Glomerular endothelial cell (primary cell): ENCODE data around the gene MMD. TPM values are rescaled to one million over a fixed set of nuclear protein-coding genes. Genes with fewer than 3 reads are reported as not detected.
"Not testable (repeated sequence)": the region's sequence is repeated elsewhere in the genome, so short reads cannot be mapped to it uniquely, and the experiment has no call there.

Source experiments
- DNase-seq: peaks from one replicate; pipeline ENCODE4 v3.0.0-alpha.2; 2011; ENCODE audit warnings: low read depth, low spot score; ENCODE audit errors: extremely low read depth
- total RNA-seq: library from RNA; depleted of rRNA; stranded (reverse); fragments of >200 nt; gene quantifications from 2 replicates; pipeline ENCODE4 v1.2.3, GENCODE V29; 2015

Gene MMD
- total RNA-seq, 1 donor from 2014 or later: 13.1 TPM

DNA sequence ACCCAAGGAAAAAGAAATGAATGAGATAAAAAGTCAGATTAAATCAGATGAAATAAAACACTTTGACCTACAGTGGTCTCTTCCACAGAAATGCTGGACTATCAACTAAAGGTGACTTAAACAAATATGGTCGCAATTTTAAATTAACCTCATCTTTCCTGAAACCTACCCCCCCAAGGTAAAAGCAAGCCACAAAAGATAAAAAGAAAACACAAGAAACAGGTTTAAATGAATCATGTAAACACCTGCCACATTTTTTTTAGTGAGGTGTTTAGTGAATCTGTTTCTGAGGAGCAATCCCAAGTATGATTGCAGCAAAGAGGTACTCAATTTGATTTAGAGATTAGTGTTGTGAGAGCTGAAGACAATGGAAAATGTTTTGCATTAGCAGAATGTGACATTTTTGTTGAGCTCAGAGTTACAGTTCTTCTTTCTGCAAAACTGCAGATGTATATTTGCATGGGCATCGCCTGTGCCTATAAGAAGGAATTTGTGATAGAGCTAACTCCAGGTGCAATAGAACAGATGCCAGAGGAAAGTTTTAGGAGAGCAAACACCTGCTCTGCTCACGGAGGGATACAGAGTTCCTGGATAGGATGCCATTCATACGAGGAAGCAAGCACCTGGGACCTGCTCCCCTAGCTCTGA, 3.4 kb upstream of the MMD start:
- no peak for DNase-seq

DNA sequence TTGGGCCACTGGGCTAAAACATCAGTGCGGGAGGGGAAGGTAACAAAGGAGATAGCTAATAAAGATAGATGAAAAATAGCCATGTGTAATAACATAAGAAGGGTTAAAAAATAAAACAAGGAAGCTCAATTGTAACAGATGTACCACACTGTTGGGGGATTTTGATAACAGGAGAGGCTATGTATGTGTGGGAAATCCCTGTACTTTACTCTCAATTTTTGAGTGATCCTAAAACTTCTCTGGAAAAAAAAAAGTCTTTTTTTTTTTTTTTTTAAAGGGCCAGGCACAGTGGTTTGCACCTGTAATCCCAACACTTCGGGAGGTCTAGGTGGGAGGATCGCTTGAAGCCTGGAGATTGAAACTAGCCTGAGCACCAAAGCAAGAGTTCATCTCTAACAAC, 1.9 kb upstream of the MMD start:
- DNase-seq: no peak

DNA sequence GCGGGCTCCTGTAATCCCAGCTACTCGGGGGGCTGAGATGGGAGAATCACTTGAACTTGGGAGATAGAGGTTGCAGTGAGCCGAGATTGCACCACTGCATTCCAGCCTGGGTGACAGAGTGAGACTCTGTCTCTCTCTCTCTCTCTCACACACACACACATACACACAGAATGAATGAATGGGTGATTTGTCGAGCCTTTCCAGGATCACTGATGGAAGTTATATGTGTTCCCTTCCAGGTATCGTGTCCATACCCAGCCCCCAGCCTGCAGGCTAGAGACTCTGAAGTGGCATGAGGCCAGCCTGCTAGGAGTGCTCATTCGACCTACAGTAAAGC, 1.2 kb upstream of the MMD start:
- not testable (repeated sequence) for DNase-seq

DNA sequence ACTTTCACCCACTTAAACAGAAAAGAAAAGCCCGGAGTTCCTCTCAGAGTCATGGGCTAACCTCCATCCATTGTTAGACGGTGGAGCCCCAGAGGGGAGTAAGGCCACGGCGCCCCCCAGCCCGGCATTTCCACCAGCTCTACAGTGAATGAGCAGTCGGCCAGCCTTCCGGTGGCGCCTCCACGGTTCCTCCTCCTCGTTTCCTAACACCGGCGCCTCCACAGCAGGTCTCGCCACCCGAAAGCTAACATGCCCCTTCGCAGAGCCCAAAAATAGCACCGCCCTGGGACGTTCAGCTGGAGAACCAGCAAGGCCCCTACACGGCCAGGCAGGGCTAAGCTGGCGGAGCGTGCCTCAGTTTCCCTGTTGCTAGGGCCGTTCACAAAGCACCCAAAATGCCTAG, 858 bp downstream of the MMD start:
- no peak for DNase-seq

DNA sequence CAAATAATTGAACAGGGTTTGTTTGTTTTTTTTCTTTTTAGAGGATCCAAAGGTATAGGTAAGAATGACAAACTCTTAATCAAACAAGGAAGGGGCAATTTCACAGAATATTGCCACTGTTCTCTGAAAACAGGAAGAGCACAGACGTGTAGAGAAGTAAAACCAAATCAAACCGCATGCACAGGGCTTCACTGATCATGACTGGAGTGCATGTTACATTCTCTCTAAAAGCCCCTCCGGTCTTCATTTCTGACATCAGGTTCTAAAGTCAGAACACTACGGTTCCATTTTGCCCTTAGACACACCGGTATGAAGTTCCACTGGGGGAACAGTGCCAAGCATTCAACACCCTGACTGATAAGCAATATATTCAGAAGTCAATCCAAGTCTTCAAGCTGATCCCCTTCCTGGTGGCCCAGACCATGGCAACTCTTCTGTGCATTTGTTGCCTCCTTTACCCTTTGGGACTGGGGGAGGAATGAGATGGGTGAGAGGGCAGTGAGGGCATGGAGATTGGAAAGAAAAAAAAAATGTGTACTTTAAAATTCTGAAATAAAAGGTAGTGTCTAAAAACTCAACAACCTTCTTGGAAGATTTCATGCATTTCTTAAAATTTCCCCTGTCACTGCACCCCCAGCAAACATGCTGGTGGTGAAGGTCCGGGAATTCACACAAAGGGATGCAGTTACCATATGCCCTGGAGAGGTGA, 1.4 kb downstream of the MMD start:
- DNase-seq: no peak

DNA sequence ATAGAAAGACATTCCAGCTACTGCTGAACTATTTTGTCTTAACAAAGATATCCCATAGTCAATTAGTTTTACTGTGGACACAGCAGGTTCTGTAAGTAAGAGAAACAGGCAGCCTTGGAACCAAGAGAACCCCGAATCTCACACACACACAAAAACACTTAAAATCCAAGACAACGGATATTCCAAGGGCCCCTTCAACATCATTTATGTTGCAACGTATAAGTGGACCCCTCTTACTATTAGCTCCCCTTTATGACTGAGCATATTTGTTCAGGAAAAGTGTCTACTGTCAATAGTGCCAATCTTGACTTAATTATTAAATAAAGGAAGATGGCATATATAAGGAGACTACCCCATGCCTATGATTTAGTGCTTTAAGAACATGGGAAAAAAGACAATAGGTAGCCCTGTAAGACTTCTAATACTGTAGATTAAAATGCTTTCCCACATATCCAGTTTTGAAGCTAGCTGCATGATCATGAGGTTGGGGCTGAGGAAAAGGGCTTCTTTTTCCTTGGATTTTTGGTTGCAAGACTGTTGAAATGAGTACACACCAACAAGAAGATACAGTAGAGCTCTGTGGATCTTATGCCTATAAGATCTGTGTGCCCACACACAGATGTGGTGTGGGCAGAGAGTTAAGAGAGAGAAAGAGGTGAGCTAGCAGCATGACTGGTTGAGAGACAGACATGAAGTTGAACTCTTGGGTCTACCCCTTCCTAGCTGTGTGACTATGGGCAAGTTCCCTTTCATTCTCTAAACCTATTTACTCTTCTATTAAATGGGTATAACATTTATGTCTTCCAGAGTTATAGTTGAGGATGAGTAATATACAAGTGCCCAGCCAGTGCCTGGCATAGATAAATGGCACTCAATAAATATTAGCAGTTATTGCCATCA, 3.0 kb downstream of the MMD start:
- DNase-seq: no peak

DNA sequence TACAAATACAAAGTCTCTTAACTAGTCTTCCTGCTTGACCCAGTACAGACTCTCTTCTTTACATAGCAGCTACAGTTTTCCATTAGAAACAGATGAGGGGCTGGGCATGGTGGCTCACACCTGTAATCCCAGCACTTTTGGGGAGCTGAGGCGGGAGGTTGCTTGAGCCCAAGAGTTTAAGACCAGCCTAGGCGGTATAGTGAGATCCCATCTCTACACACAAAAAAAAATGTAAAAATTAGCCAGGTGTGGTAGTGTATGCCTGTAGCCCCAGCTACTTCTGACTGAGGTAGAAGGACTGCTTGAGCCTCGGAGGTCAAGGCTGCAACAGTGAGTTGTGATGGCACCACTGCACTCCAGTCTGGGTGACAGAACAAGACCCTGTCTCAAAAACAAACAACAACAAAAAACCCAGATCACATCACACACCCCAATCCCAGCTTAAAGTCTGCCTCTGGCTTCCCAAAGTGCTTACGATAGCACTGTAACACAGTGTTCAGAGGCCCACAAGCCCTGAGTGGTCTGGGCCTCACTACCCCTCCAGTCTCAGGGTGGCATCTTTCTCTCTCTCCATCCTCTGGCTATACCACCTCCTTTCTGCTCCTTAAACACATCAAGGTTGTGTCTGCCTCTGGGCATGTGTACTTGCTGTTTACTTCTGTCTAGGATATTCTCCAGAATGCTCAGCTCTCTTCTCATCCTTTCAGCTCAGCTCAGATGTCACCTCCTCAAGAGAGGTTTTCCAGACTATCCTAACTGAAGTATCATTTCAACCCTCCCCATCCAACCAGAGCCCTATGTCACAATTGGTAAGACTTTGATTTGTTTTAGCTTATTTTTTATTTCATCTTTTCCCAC, 4.0 kb downstream of the MMD start:
- DNase-seq: no peak

DNA sequence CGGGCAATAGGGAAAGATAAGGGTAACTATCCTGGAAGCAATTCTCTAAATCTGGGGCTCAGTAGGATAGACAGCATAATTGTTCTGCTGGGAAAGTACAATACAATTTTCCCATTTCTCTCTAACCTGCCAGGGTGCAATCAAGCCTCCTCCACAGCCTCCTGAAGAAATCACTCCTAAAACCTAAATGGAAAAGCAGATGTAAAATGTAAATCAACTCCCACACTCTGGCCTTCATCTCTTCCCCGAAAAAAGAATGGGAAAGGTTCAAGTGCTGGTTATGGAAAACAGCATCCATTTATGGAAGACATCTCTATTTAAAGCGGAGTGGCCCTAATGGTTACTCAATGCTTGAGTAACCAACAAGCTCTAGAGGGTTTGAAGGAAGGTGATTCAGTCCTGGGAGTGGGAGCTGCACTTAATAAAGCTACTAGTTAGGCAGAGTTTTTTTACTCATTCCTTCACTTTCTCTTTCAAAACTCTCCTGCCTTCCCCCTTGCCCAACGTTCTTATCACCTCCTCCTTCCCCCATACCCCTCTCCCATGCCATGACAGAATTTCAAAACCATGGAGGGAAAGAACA, 5.1 kb downstream of the MMD start:
- no peak for DNase-seq

DNA sequence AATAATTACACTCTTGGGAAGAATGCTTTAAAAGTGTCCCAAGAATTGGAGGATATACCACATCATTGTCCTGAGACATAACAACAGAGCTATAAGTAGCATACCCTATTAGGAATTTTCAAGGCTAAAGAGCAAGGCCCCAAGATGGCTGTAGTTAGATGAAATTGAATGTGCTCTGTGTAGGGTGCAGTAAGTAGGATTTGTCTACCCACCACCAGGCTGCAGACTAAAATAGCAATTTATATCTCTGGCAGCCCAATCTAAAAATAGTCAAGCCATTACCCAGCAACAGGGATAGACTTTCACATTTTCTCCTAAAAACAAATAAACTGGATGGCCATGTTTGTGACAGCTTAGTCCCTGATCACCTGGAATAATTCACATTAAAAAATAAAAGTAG, 5.6 kb downstream of the MMD start:
- no peak for DNase-seq

DNA sequence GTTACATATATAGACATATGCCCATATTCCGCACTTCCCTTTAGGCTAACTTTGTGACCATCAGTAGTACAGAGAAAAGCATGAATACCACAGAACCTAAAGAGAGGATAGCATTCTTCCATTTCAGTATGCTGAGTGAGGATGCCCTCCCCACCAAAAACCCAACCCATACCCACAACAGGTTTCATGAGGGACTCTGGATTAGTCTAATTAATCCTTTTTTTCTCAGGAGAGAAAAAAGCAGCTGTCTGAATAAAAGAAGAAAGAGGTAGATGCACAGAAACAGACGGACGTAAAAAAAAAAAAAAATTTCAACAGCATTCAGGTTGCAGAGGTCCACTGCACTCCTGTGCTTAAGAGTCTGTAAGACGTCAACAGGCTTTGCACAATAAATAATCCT, 6.7 kb downstream of the MMD start:
- DNase-seq: no peak

DNA sequence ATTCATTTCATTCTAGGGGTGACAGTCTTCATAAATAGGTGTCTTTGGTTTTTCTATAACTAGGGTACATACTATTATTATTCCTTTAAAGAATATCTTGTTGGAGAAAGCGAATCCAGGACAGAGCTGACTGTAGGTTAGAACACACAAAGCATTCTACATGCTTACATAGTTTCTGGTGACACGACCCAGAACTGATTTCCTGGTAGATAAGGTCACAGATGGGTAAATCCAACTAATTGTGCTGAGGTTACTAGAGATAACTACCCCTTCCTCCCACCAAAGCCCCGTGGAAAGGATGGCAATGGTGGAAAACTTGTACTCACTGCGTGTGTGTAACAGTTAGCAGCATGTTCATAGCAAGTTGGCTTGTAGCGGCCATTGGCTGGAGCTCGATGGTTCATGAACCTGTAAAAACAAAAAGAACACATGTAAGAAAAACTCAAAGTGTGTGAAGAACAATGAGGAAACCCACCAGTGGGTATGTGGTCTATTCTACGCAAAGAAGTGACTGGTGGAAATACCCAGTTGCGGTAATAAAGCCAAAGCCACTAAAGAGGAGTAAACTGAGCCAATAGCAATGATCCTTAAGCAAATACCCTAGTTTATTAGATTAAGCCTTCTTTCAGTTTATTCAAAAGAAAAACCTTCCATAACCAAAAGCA, 7.7 kb downstream of the MMD start:
- DNase-seq: no peak

DNA sequence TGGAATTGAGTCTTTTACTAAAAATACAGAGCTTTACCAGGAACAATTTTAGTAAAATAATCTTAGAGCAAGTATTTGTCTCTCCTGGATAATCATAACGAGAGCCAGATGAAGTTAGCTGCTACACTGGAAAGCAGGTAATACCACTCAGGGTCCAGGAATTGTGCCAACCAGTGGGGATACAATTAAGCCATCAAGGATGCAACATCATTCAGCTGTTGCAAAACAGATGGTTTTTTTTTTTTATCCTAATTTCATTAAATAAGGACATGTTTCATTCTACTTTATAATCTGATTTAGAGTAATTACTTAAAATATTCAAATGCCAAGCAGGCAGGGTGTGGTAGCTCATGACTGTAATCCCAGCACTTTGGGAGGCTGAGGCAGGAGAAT, 10.2 kb downstream of the MMD start:
- DNase-seq: no peak

DNA sequence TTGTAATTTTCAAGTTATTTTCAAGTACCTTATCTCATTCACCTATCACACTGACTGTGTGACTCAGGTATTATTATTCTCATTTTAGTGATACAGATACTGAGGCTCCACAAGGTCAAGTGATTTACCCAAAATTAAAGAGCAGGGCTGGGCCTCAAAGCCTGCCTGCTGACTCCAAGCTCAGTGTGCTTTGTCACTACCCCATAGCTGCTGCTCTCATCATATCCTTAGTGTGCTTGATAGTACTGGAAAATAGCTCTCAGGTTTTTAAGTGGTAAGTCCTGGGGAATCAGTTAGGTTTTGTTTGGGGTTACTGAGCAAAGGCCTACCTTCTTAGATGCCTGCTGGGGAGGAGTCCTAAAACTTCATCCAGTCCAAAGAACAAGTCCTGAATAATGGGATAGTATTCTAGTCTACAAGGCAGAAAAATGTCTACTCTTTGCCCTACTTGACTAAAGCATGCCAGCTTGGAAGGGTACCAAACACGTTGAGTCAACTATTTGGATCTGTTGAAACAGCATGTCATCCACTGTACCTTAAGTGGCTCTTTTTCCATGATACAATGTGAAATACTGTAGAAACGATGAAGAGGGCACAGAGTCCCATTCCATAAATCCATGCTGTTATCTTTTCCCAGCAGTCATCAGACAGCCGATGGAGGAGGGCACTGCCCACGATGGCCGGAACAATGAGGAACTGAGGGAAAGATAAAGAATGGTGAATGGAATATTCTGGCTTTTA, 10.7 kb downstream of the MMD start:
- no peak for DNase-seq

DNA sequence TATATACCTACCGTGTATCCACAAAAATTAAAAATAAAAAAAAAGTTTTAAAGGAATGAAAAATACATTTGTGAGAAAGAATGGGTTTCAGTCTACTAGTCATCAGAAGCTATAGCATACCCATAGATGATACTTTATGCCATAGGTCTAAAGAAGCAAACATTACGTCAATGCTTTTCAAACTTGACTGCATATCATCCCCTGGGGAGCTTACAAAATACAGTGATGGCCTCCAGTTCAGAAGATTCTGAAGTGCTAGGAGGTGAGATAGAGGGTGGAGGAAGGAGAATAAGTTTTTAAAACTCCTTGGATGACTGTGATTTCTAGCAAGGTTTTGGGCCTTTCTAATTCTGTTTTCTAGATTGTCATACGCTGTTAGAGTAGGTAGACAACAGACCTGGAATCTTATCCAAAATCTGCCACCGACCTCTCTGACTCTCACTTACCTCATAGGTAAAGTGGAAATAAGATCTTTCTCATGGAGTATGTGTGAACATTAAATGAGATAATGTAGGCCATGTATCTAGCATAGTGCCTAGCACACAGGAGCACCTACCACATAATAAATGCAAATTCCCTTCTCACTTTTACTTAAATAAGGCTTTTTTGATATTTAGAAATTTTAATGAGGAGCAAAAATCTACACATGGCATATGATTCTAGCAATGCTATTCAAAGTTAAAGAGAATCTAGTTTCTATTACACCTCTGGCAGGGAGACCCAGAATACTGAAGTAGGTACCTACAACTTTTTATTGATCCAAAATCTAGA, 12.4 kb downstream of the MMD start:
- DNase-seq: no peak

DNA sequence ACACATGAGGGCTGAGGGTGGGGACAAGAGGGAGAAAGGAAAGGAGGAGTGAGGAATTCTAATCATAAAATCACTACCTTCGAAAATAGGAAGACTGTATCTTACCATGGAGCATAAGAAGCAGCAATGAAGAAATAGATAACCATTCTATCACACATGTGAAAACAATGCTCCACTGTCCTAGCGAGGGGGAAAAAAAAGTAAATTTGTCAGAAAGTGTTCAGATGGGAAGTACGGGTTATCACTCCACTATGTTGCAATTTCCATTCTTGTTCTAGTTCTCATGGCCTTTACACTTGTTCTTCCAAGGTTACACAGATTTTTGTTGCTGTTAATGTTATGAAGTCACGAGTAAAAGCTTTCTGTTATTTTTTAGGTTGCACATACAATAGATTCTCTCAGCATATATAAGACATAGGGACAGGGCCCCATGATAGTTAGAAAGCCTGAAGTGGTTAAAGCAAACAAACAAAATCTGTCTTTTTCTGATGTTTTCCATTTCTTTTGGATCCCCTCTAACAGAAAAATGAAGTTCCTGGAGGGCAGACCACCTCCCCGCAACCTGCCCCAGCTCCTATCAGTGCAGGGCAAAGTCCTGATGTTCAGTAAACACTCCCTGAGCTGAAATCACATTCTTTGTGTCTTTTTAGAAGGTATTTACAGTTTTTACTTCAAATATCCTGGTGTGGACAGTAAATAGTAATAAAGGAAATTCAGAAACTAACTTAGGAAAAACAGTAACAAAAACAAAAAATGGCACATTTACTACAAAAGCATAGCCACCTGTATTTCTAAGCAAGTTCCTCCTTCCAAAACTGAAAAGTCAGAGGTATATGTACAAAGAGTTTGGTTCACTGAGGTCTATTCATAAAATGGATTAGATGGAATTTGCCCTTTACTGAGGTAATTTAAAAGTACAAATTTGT, 13.7 kb downstream of the MMD start:
- no peak for DNase-seq

DNA sequence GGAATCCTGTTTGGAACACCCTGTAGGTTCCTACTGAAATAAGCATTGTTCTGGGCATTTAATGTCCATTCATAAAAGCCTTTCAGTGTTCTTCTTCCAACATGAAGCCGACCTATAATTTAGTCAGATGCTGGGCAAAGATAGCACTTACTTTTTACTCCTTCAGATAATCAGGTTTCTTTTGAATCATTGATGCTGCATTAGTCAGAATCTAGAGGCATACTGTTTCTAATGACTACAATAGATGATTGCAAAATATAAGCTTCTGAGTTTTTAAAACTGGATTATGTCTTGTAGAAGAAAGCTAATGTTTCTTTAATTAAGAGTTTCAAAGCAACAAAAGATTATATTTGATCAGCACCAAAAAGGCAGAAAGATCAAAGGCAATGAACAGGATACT, 16.0 kb downstream of the MMD start:
- DNase-seq: no peak

DNA sequence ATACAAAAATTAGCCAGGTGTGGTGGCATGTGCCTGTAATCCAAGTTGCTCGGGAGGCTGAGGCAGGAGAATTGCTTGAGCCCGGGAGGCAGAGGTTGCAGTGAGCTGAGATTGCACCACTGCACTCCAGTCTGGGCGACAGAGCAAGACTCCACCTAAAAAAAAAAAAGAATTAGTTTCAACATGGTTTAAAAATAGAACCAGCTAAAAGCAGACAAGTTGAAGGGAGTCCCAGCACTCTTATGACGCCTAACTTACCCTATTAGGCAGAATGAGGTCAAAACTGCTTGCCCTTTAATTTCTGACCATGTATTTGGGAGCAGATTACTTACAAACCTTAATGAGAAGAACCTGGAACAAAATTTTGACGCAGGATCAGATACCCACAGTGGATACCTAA, 17.4 kb downstream of the MMD start:
- DNase-seq: not testable (repeated sequence)

DNA sequence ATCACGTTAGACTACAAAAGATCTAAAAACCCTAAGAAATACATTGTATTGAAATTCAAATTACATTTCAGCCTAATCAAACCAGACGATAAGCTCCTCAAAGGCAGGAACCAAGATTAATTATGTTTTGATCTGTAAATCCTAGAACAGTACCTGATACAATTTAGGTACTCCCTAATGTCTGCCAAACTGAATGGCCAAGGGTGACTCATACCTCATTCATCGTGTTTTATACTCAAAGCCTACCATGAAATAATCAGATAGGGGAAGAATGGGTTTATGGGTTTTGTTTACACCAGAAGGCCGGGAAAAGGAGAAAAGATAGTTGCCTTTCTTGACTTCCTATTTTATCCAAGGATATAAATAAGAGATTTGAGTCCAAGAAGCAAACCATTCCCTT, 19.3 kb downstream of the MMD start:
- no peak for DNase-seq
